Measurements from ENCODE around the gene OLFM2. TPM values are rescaled to one million over a fixed set of nuclear protein-coding genes. Genes with fewer than 3 reads are reported as not detected.

The OLFM2 gene
- total and polyA plus RNA-seq, 3 donors from 2014 or later = 15.9 to 27.0 (median 22.5) TPM

DNA sequence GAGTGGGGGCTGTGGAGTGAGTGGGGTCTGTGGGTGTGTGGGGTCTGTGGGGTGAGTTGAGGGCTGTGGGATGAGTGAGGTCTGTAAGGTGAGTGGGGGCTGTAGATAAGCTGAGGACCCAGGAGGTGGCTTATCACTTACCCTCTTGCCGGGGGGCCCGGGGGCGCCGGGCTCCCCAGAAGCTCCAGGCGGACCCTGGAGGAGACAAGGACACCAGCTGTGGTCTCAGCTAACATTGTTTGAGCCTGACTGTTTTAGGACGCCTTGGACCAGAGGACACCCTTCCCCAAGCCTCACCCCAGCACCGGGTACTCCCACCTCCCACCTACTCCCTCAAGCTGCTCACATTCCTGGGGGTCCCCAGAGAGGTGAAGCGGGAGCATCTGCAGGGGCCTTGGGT, 34.2 kb upstream of the OLFM2 start:
- Histone ChIP-seq H3K27ac (no peak overlapping the region), H3K27me3 (no peaks in the 10 kb centered on the region), H3K9me3 (no peaks in the 10 kb centered on the region), H3K36me3 (ENCODE audit: low read depth, missing control alignments) (no peaks in the 10 kb centered on the region), H3K4me3 (no peak overlapping the region), H3K4me1 (no peaks in the 10 kb centered on the region)
- TF ChIP-seq, protein P1, sequence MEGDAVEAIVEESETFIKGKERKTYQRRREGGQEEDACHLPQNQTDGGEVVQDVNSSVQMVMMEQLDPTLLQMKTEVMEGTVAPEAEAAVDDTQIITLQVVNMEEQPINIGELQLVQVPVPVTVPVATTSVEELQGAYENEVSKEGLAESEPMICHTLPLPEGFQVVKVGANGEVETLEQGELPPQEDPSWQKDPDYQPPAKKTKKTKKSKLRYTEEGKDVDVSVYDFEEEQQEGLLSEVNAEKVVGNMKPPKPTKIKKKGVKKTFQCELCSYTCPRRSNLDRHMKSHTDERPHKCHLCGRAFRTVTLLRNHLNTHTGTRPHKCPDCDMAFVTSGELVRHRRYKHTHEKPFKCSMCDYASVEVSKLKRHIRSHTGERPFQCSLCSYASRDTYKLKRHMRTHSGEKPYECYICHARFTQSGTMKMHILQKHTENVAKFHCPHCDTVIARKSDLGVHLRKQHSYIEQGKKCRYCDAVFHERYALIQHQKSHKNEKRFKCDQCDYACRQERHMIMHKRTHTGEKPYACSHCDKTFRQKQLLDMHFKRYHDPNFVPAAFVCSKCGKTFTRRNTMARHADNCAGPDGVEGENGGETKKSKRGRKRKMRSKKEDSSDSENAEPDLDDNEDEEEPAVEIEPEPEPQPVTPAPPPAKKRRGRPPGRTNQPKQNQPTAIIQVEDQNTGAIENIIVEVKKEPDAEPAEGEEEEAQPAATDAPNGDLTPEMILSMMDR (IDR thresholded peaks at IDR 0.05) = no peak
- intact Hi-C loops (cut with DNase I; ENCODE audit: low total_unique reads) = no loop called here
- DNase-seq = no peak
- 77 to 79% methylated on average over 8 of the region's 8 CpGs for WGBS, 2 donors

DNA sequence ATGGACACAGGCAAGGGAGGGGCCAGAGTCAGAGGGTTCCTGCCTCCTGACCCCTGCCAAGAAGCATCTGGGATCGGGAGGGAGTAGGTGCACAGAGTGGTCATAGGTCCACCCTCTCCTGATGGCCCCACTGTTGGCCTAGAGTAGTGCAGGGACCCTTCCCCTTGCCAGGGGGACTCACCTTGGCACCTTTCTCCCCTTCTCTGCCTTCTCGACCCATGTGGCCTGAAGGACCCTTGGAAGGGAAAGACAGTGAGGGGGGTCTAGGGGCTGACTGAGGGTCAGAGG, 33.3 kb upstream of the OLFM2 start:
- DNase-seq = no peak
- intact Hi-C loops (cut with DNase I; ENCODE audit: low total_unique reads) = no loop called here
- Histone ChIP-seq H3K36me3 (ENCODE audit: low read depth, missing control alignments) (no peaks in the 10 kb centered on the region), H3K27ac (no peak overlapping the region), H3K4me3 (no peak overlapping the region), H3K9me3 (no peaks in the 10 kb centered on the region), H3K4me1 (no peaks in the 10 kb centered on the region), H3K27me3 (no peaks in the 10 kb centered on the region)
- no peak for TF ChIP-seq POLR2A (IDR thresholded peaks at IDR 0.05)
- TF ChIP-seq, protein P1 (IDR thresholded peaks at IDR 0.05) = no peak
- WGBS, 2 donors = 33 to 94% methylated on average over 1 to 2 of the region's 2 CpGs

- TF ChIP-seq, protein P1 (IDR thresholded peaks at IDR 0.05) = no peak
- TF ChIP-seq POLR2A (IDR thresholded peaks at IDR 0.05) = no peak
- no peaks in the 10 kb centered on the region for H3K9me3 ChIP-seq
- H3K27ac ChIP-seq = no peak overlapping the region
- H3K27me3 ChIP-seq = no peaks in the 10 kb centered on the region
- H3K4me3 ChIP-seq = no peak overlapping the region
- no peaks in the 10 kb centered on the region for H3K36me3 ChIP-seq (ENCODE audit: low read depth, missing control alignments)
- DNase-seq = no peak
- intact Hi-C loops (cut with DNase I; ENCODE audit: low total_unique reads) = no loop called here
- no peaks in the 10 kb centered on the region for H3K4me1 ChIP-seq
- WGBS, 2 donors = 77 to 94% methylated on average over 2 to 8 of the region's 8 CpGs
Observed at GRCh38 chr19:9968820-9969687, 32.7 kb upstream of the OLFM2 start.

DNA sequence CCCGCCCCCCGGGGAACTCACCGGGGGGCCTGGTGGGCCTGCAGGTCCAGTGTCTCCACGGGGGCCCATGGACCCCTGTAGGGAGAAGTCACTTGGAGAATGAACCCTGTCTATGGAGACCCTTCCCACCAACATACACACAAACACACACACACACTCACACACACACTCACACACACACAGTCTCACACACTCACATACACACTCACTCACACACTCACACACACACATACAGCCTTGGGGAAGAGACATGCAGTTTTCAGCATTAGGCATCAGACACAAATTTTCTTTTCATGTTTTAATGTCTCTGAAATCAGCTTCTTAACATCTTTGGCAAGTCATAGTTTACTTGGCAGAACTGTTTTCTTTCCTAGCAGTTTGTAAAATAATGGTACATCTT, 31.0 kb upstream of the OLFM2 start:
- DNase-seq = no peak
- Histone ChIP-seq H3K36me3 (ENCODE audit: low read depth, missing control alignments) (no peaks in the 10 kb centered on the region), H3K4me1 (no peaks in the 10 kb centered on the region), H3K4me3 (no peak overlapping the region), H3K27ac (no peak overlapping the region), H3K27me3 (no peaks in the 10 kb centered on the region), H3K9me3 (no peaks in the 10 kb centered on the region)
- 67% methylated on average over 4 of the region's 4 CpGs; no CpG with 5 or more reads in 1 of the 2 donors for WGBS, 2 donors
- TF ChIP-seq POLR2A (IDR thresholded peaks at IDR 0.05) = no peak
- TF ChIP-seq, protein P1 (IDR thresholded peaks at IDR 0.05) = no peak
- intact Hi-C loops (cut with DNase I; ENCODE audit: low total_unique reads) = no loop called here

GRCh38 chr19:9966448-9966847, 30.1 kb upstream of the OLFM2 start:
- H3K27me3 ChIP-seq = no peaks in the 10 kb centered on the region
- intact Hi-C loops (cut with DNase I; ENCODE audit: low total_unique reads) = no loop called here
- H3K9me3 ChIP-seq = no peaks in the 10 kb centered on the region
- H3K4me1 ChIP-seq = no peaks in the 10 kb centered on the region
- DNase-seq = no peak
- no peak overlapping the region for H3K27ac ChIP-seq
- no peaks in the 10 kb centered on the region for H3K36me3 ChIP-seq (ENCODE audit: low read depth, missing control alignments)
- 31 to 34% methylated on average over 12 to 19 of the region's 29 CpGs for WGBS, 2 donors
- TF ChIP-seq, protein P1 (IDR thresholded peaks at IDR 0.05) = no peak
- no peak for TF ChIP-seq POLR2A (IDR thresholded peaks at IDR 0.05)
- H3K4me3 ChIP-seq = no peak overlapping the region
